GM11168 (cell line): ENCODE data around the gene SPINT4.

Experiments
- in situ Hi-C: fragments of 300-500 bp; cut with MboI; formaldehyde crosslinking; loops from one replicate; pipeline ENCODE4 v1.12.0; 2022; ENCODE audit warnings: low sequenced_read_pairs; ENCODE audit not compliant: unreplicated experiment

The SPINT4 gene

GRCh38 chr20:45764618-45765282 is 42.6 kb downstream of the SPINT4 start:
- in situ Hi-C loops: loop anchor here (25.0 kb wide), 1 partner anchor 402 kb away; the partner anchor contains the start of gene SYS1

DNA sequence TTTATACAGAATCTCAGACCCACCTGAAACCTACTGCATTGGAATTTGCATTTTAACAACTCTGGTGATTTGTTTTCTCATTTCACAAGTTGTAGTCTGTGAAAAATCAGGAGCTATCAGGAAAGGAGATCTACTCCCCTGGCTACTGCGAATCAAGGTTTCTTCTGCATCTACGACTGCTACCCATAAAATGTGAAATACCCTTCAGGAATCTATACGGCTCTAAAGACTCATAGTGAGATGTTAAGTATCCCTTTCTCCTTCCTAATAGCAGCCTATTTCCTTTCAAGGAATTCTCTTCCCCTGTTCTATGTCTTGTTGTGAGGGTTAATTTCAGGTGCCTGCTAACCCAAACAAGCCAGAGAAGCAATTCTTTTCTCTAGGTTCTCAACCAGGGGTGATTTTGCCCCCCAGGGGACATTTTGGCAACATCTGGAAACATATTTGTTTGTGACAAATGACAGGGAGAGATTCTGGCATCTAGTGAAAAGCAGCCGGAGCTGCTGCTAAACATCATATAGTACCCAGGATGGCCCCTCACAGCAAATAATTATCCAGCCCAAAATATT is 43.2 kb downstream of the SPINT4 start:
- in situ Hi-C loops: loop anchor here (25.0 kb wide), 1 partner anchor 403 kb away; the partner anchor contains the start of gene SYS1

DNA sequence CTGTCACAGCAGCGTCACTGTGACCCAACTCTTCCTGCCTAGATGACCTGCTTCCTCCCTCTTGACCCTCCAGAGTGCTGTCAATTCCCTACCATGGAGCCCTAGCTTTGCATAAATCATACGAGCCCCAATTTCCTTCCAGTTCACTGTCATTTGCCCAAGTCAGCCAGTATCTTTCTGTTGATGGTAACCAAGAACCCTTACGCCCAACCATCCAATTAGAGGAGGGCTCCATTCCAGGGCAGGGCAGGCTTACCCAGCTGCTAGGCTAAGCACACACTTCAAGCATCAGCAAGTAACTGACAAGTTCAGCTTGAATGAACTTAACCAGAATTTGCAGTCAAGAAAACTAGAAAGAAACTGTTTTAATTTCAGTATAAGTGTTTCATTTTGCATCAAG is 43.8 kb downstream of the SPINT4 start:
- in situ Hi-C loops: loop anchor here (25.0 kb wide), 1 partner anchor 404 kb away; the partner anchor contains the start of gene SYS1

- in situ Hi-C loops: loop anchor here (25.0 kb wide), 1 partner anchor 406 kb away; the partner anchor contains the start of gene SYS1
Measured at GRCh38 chr20:45768479-45768878, 46.3 kb downstream of the SPINT4 start.

DNA sequence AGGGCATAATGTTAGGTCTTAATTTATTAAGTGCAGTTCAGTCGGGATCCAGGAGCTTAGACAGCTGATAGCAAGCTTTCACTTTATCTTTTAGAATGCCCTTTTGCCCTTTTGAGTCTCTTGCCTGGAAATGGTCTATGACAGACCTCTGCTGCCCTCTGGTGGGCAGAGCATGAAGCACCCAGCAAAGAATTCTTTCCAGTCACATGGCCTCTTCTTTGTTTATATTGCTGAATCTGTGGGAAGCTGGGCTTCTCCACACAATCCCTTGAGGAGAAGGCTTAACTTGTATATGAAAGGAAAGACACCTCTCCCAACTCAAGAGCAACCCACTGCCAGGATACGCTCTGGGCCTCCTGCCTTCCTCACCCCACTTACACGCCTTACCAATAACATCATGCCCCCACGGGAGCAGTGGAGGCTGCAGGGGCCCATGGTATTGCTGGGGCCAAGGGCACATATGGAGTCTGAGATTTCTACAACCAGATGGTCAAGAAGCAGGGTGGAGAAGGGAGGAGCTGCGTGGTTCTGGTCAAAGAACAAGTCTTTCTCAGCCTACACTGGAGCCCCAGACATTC is 49.1 kb downstream of the SPINT4 start:
- in situ Hi-C loops: loop anchor here (10.0 to 25.0 kb wide), 2 partner anchors 176 to 409 kb away; partner anchors contain the start of gene SYS1

GRCh38 chr20:45772693-45773092 is 50.5 kb downstream of the SPINT4 start:
- in situ Hi-C loops: loop anchor here (10.0 to 25.0 kb wide), 2 partner anchors 178 to 410 kb away; partner anchors contain the start of gene SYS1

- in situ Hi-C loops: loop anchor here (10.0 to 25.0 kb wide), 2 partner anchors 180 to 413 kb away; partner anchors contain the start of gene SYS1
Measured at GRCh38 chr20:45774945-45775344, 52.8 kb downstream of the SPINT4 start.

DNA sequence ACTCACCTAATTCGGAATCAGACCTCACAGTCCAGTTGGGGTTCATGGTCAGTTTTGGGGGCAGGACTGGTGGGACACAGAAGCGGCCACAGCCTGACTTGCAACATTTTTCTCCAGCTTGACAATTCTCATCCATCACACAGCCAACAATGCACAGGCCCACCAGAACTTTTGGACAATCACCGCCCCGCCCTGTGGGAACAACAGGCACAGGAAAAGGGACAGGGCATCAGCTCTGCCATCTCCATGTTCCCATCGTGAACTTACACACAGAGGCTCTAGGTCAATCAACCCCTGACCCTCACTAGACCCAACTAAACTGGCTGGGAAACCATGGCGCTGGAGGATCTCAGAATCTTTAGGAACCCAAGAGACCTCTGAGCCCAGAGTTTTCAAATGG is 53.3 kb downstream of the SPINT4 start:
- in situ Hi-C loops: loop anchor here (10.0 kb wide), 1 partner anchor 181 kb away; no protein-coding TSS in a partner anchor
